Testis (tissue), 3 donors: ENCODE results near the gene DGAT2. TPM values are rescaled to one million over a fixed set of nuclear protein-coding genes. Genes with fewer than 3 reads are reported as not detected.

ENCODE experiments used
- DNase-seq: peaks from one replicate; pipeline ENCODE4 v3.0.0-alpha.2; 2019
- H3K27ac ChIP-seq, 2 donors: fragments of 200-600 bp; sonication (generic); one replicate each; pipeline ENCODE4 v1.5.1; 2019
- H3K27me3 ChIP-seq: fragments of 200-600 bp; sonication (generic); one replicate; pipeline ENCODE4 v1.5.1; 2019
- H3K36me3 ChIP-seq: fragments of 200-600 bp; sonication (generic); one replicate; pipeline ENCODE4 v1.5.1; 2017; ENCODE audit warnings: low read depth; ENCODE audit errors: missing control alignments
- H3K4me1 ChIP-seq: fragments of 200-600 bp; sonication (generic); one replicate; pipeline ENCODE4 v1.5.1; 2019
- H3K4me3 ChIP-seq, 2 donors: fragments of 200-600 bp; sonication (generic); one replicate each; pipeline ENCODE4 v1.5.1; 2017 to 2019
- H3K9me3 ChIP-seq: fragments of 200-600 bp; sonication (generic); one replicate; pipeline ENCODE4 v1.5.1; 2017
- CTCF ChIP-seq, 3 experiments: fragments of 450-650 bp in 2 of 3; fragments of 200-600 bp in 1 of 3; sonication (generic) in 1 of 3; IDR thresholded peaks; one replicate each; pipeline ENCODE4 v1.5.1; 2016 to 2019; ENCODE audit warnings: antibody characterized with exemption in 3 of 3, mild to moderate bottlenecking in 2 of 3, moderate library complexity in 1 of 3
- POLR2A ChIP-seq: fragments of 450-650 bp; IDR thresholded peaks from one replicate; pipeline ENCODE4 v1.6.1; 2017; ENCODE audit warnings: antibody characterized with exemption, mild to moderate bottlenecking, moderate library complexity
- WGBS, 2 donors: methylation state at CpG; one replicate each; pipeline ENCODE4 v1.1.5; 2018; 5-methylcytosine and 5-hydroxymethylcytosine counted together
- intact Hi-C: fragments of 100-400 bp; cut with DNase I; formaldehyde crosslinking; loops from one replicate; pipeline ENCODE4 v1.15.1; 2023; ENCODE audit warnings: low total_unique reads
- polyA plus RNA-seq: library from polyadenylated mRNA; stranded (reverse); fragments of 350-450 nt; fragmentation: Illumina TruSeq; extraction: RNeasy Lipid Tissue Mini Kit (QIAGEN cat#74804); gene quantifications from one replicate; pipeline ENCODE4 v1.2.3, GENCODE V29; 2014; ENCODE audit warnings: low read depth, low replicate concordance; ENCODE audit not compliant: insufficient read depth
- total RNA-seq, 2 donors: library from RNA; depleted of rRNA; stranded (reverse); fragments of >200 nt; gene quantifications; one replicate each; pipeline ENCODE4 v1.2.3, GENCODE V29; 2016

The DGAT2 gene
- total and polyA plus RNA-seq, 3 donors from 2014 or later = 40.9 to 77.6 (median 54.6) TPM

DNA sequence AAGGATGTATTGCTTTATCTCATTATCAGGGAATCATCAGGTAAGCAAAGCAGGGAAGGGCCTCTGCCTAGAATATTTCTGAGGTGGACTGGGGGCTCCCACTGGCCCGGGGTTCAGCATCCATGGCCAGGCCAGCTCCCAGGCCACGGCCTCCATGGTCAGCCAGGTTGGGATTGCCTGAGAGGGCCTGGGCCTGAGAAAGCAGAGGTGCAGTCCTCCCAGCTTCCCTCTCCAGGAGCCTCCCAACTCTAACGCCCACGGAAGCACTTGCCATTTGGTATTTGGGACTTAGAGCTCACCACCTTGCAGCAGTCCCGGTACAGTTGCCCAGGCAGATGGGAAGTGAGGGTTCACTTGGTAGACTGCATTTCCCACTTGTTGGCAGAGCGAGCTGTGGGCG lies 12.7 kb downstream of the DGAT2 start:
- TF ChIP-seq CTCF (IDR thresholded peaks at IDR 0.05) (no peak), POLR2A (no peak)
- no peaks in the 10 kb centered on the region for H3K36me3 ChIP-seq
- H3K27me3 ChIP-seq = no peaks in the 10 kb centered on the region
- WGBS, 2 donors = 91 to 92% methylated on average over 6 to 7 of the region's 7 CpGs
- H3K4me1 ChIP-seq = peaks cover 3% of the 10 kb centered on the region
- no peak for DNase-seq
- intact Hi-C loops = no loop called here
- H3K9me3 ChIP-seq = no peaks in the 10 kb centered on the region
- no peak overlapping the region for H3K4me3 ChIP-seq
- no peak overlapping the region for H3K27ac ChIP-seq

GRCh38 chr11:75781831-75782230 lies 13.3 kb downstream of the DGAT2 start:
- Histone ChIP-seq H3K4me3 (no peak overlapping the region), H3K4me1 (peaks cover 3% of the 10 kb centered on the region), H3K9me3 (no peaks in the 10 kb centered on the region), H3K27me3 (no peaks in the 10 kb centered on the region), H3K36me3 (no peaks in the 10 kb centered on the region), H3K27ac (no peak overlapping the region)
- DNase-seq = no peak
- intact Hi-C loops = no loop called here
- no peak for TF ChIP-seq CTCF (IDR thresholded peaks at IDR 0.05)
- 93 to 95% methylated on average over 9 of the region's 9 CpGs for WGBS, 2 donors

DNA sequence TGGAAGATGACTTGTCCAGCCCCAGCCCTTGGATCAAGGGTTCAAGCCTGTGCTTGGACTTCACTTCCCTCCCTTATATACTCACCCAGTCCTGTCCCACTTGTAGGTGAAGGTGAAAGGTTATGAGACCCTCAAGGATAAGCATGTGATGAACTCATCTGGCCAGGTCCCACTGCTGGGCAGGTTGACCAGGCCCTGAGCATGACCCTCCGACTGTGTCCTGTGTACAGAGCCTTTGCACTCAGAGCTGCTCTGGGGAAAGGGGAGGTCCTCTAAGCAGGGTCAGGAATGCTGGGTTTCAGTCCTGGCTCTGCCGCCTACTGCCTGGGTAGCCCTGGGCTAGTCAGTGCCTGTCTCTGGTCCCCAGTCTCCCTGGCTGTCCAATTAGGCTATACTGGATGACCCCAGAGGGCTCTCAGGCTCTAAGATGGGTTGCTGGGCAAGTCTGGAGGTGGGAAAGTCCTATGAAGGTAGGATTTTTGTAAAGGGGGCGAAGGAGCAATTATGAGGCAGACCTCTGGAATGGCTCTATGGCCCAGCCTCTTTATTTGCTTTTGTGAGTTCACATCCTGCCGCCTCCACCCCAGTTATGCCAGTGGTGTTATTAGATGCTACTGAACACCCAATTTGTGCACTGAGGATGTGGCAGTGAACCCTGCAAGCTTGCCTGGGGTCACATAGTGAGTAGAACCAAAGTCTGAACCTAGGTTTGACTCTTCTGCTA lies 14.1 kb downstream of the DGAT2 start:
- Histone ChIP-seq H3K4me1 (peaks cover 3% of the 10 kb centered on the region), H3K27ac (no peak overlapping the region), H3K36me3 (no peaks in the 10 kb centered on the region), H3K4me3 (no peak overlapping the region), H3K9me3 (no peaks in the 10 kb centered on the region), H3K27me3 (no peaks in the 10 kb centered on the region)
- intact Hi-C loops = no loop called here
- 94 to 97% methylated on average over 2 to 4 of the region's 4 CpGs for WGBS, 2 donors
- TF ChIP-seq POLR2A (no peak), CTCF (IDR thresholded peaks at IDR 0.05) (no peak)
- no peak for DNase-seq

DNA sequence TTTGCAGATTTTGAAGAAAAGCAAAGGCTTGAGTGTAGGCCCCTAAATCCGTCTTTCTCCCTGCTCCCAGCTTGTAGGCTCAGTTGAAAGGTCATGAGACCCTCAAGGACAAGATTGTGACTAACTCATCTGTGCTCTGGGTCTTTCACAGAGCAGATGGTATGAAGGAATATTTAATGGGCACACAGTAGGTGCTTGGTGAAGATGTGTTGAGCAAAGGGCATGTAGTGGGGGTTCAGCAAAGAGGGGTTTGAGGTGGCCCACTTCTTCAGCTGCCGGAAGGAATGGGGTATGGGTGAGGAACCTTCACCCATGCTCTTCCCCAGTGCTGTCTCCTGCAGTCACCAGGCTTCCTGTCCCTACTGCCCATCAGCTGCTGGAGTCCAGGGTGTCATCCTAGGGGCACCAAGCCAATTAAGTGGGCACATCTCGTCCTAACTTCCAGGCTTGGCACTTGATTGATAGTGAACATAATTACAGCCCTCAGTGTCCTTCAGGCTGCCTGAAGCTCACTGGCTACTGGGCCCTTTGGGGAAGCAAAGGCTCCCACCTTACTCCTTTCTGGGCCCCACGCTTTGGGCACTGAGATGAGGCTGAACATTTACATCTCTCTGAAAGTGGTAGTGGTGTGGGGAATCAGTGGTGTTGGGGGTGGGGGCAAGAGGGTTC lies 15.0 kb downstream of the DGAT2 start:
- DNase-seq = no peak
- Histone ChIP-seq H3K4me1 (peaks cover 3% of the 10 kb centered on the region), H3K27me3 (no peaks in the 10 kb centered on the region), H3K27ac (no peak overlapping the region), H3K36me3 (no peaks in the 10 kb centered on the region), H3K4me3 (no peak overlapping the region), H3K9me3 (no peaks in the 10 kb centered on the region)
- intact Hi-C loops = no loop called here
- TF ChIP-seq CTCF (IDR thresholded peaks at IDR 0.05) (no peak), POLR2A (no peak)
- WGBS, 2 donors = 77 to 86% methylated on average over 4 of the region's 4 CpGs
